GM19023 (cell line): Measurements from ENCODE around the gene TCERG1L.

Experiments
- ATAC-seq: cut with Tn5 transposase; IDR thresholded peaks from one replicate; pipeline ENCODE4 v1.9.1; 2021; ENCODE audit warnings: mild to moderate bottlenecking, moderate library complexity; ENCODE audit not compliant: unreplicated experiment

The TCERG1L gene

GRCh38 chr10:131315344-131315743 lies 3.8 kb upstream of the TCERG1L start:
- no peak for ATAC-seq

GRCh38 chr10:131314799-131315198 lies 3.3 kb upstream of the TCERG1L start:
- ATAC-seq, result no peak

GRCh38 chr10:131314148-131314547 lies 2.6 kb upstream of the TCERG1L start:
- ATAC-seq, result no peak

GRCh38 chr10:131313377-131313776 lies 1.9 kb upstream of the TCERG1L start:
- no peak for ATAC-seq

GRCh38 chr10:131312478-131312836 lies 936 bp upstream of the TCERG1L start:
- no peak for ATAC-seq

GRCh38 chr10:131311402-131311660 lies 190 bp downstream of the TCERG1L start:
- no peak for ATAC-seq

GRCh38 chr10:131310551-131311401 lies 745 bp downstream of the TCERG1L start:
- ATAC-seq, result no peak

- ATAC-seq, result no peak
These were observed 1.4 kb downstream of the TCERG1L start for GRCh38 chr10:131310142-131310541.

- ATAC-seq, result no peak
These were observed 11.0 kb downstream of the TCERG1L start for GRCh38 chr10:131300508-131300907.

- no peak for ATAC-seq
These were observed 20.7 kb downstream of the TCERG1L start for GRCh38 chr10:131290781-131291180.

- ATAC-seq, result no peak
These were observed 22.9 kb downstream of the TCERG1L start for GRCh38 chr10:131288648-131289047.

GRCh38 chr10:131282961-131283360 lies 28.6 kb downstream of the TCERG1L start:
- ATAC-seq, result no peak

- no peak for ATAC-seq
These were observed 31.4 kb downstream of the TCERG1L start for GRCh38 chr10:131280101-131280500.

GRCh38 chr10:131279516-131279915 lies 32.0 kb downstream of the TCERG1L start:
- no peak for ATAC-seq

- ATAC-seq, result no peak
These were observed 33.6 kb downstream of the TCERG1L start for GRCh38 chr10:131277969-131278368.

GRCh38 chr10:131277278-131277677 lies 34.2 kb downstream of the TCERG1L start:
- ATAC-seq, result no peak

GRCh38 chr10:131275691-131276090 lies 35.8 kb downstream of the TCERG1L start:
- no peak for ATAC-seq

- ATAC-seq, result no peak
These were observed 36.6 kb downstream of the TCERG1L start for GRCh38 chr10:131274883-131275282.

- ATAC-seq, result no peak
These were observed 37.2 kb downstream of the TCERG1L start for GRCh38 chr10:131274133-131274880.

- no peak for ATAC-seq
These were observed 38.0 kb downstream of the TCERG1L start for GRCh38 chr10:131273476-131273875.

- no peak for ATAC-seq
These were observed 38.5 kb downstream of the TCERG1L start for GRCh38 chr10:131272897-131273451.

GRCh38 chr10:131271966-131272365 lies 39.6 kb downstream of the TCERG1L start:
- no peak for ATAC-seq
